HG03280 (cell line): Measurements from ENCODE around the gene DENR.
"Not testable (repeated sequence)": the region's sequence is repeated elsewhere in the genome, so short reads cannot be mapped to it uniquely, and the experiment has no call there.

Source experiments
- ATAC-seq: cut with Tn5 transposase; IDR thresholded peaks from one replicate; pipeline ENCODE4 v1.9.1; 2021; ENCODE audit warnings: mild to moderate bottlenecking, moderate library complexity; ENCODE audit not compliant: unreplicated experiment

DENR gene

DNA sequence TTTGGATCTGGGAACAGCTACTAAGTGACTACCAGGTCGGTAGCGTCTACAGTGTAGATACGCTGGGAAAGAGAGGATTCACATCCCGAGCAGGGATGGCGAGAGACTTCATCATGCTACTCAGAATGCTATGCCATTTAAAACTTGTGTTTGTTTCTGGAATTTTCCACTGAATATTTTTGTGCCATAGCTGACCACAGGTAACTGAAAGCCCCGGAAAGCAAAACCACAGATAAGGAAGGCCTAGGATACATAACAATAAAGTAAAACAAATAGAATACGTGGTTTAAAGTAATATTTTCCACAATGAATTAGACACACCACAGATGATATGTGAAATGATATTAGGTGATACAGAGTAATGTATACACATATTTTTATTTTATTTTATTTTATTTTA is 14.1 kb upstream of the DENR start:
- no peak for ATAC-seq

GRCh38 chr12:122740351-122740750 is 12.3 kb upstream of the DENR start:
- no peak for ATAC-seq

DNA sequence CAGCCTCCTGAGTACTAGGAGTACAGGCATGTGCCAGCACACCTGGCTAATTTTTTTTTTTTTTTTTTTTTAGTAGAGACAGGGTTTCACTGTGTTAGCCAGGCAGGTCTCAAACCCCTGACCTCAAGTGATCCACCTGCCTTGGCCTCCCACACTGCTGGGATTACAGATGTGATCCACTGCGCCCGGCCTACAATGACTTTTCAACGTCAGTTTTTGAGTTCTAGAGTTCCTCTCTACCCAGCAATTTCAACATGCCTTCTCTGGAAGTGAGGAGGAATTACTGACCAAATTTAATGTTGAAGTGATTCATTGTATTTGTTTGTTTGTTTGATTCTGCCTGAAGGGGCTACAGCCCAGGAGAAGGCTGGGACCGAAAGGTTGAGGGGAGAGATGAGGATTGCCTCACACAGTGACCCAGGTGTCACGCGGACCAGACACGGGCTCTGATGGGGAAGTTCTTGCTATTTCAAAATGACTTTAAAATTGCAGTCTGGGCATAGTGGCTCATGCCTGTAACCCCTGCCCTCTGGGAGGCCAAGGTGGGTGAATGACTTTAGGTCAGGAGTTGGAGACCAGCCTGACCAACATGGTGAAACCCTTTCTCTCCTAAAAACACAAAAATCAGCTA is 8.6 kb upstream of the DENR start:
- no peak for ATAC-seq

DNA sequence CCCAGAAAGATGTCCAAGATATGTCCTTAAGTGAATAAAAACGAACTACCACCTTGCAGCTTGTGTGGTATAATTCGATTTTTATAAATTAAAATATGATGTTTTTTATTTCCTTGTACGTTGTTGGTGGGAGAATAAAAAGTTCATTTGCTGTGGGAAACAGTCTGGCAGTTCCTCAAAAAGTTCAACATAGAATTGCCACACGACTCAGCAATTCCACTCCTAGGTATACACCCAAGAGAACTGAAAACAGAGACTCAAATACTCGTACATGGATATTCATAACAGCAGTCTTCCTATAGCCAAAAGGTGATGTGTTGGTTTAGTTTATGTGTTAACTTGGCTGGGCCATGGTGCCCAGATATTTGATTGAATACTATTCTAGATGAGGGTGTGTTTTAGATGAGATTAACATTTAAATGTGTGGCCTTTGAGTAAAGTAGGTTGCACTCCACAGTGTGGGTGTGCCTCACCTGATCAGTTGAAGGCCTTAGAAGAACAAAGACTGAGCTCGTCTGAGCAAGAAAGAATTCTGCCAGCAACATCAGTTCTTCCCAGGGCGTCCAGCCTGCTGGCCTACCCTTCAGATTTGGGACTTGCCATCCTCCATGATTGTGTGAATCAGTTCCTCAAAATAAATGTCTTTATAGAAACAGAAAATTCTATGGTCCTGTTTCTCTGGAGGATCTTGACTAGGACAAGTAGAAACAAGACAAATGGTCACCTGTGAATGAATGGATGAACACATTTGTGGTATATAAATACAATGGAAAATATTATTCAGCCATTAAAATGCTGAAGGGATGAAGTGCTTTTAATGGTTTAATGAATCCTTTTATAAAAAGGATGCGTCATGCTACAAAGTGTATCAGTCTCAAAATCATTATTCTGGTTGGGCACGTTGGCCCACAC is 5.1 kb upstream of the DENR start:
- ATAC-seq = no peak

GRCh38 chr12:122749569-122750332 is 2.9 kb upstream of the DENR start:
- ATAC-seq = no peak

DNA sequence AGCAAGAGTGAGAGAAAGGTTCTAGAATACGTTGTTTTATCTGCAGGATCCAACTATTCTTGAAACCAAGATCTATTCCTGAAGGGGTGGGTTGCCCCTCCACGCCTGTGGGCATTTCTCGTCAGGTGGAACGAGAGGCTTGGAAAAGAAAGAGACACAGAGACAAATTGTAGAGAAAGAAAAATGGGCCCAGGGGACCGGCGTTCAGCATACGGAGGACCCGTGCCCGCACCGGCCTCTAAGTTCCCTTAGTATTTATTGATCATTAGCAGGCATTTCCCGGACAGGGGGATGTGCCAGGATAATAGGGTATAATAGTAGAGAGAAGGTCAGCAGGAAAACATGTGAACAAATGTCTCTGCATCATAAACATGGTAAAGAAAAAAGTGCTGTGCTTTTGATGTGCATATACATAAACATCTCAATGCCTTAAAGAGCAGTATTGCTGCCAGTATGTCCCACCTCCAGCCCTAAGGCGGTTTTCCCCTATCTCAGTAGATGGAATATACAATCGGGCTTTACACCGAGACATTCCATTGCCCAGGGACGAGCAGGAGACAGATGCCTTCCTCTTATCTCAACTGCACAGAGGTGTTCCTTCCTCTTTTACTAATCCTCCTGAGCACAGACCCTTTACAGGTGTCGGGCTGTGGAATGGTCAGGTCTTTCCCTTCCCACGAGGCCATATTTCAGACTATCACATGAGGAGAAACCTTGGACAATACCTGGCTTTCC is 1.7 kb upstream of the DENR start:
- not testable (repeated sequence) for ATAC-seq

DNA sequence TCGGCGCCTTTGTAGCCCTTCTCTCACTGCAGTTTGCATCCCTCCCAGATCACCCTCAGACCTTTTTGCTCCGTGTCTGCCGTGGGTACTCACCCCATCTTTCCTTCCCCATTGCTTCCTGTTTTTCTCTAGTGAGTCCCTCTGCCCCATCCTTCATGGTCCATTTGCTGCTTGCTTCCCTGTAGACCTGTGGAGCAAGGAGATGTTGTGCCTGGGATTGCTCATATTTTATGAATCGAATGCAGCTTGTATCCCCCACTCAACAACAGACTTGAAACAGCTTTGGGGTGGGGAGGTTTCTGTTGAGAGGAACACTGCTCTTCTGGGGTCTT is 661 bp downstream of the DENR start:
- no peak for ATAC-seq

- no peak for ATAC-seq
Measured at GRCh38 chr12:122754790-122755189, 2.2 kb downstream of the DENR start.

DNA sequence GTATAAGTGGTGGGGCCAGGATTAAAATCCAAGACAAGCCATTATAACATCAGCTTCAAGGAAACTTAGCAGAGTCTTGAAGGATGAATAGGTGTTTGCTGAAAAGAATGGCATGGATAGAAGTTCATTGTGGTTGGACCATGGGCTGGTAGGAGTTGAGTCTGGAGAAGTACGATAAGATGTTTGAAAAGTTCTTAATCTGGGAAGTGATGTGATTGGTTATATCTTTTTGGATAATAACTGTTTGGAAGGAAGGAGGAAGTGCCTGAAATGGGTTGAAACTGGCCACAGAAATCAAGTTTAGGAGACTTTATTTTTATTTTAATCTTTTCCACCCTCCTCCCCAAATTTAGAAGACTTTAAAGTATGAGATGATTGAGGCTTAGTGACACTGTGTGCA is 4.9 kb downstream of the DENR start:
- no peak for ATAC-seq

GRCh38 chr12:122785503-122785902 is 32.9 kb downstream of the DENR start:
- no peak for ATAC-seq

DNA sequence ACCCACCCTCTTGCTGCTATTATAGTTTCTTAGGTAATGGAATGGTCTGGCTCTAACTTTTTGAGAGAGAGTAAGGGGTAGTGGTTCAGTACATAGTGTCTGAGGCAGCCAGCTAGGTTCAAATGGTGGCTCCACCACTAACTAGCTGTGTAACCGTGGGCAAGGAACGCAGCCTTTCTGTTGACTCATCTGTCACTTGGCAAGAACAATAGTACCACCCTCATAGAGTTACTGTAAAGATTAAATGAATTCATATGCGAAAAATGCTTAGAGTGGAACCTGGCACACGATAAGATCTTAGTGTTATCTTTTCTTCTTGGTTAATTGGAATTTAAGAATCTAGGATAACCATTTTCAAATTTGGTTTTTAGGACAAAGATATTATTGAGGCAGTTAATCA is 35.8 kb downstream of the DENR start:
- ATAC-seq = no peak

- ATAC-seq = no peak
Measured at GRCh38 chr12:122789637-122790036, 37.0 kb downstream of the DENR start.

- ATAC-seq = no peak
Measured at GRCh38 chr12:122790393-122791075, 37.9 kb downstream of the DENR start.

DNA sequence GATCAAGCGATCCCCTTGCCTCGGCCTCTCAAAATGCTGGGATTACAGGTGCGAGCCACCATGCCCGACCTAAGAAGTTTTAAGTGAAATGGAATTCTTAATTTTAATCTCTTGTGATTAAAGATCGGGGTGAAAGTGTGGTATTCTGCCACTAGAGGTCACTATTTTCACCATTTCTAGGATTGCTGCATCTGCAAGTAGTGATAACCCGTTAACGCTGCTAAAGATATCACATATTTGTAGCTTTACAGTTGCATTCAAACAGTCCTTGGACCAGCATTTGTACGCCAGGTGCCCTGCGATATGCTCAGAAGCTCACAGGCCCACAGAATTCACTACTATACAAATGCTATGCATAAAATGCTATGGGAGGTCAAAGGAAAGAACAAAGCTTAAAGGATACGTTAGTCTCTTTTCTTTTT is 41.1 kb downstream of the DENR start:
- ATAC-seq = no peak

GRCh38 chr12:122795807-122796206 is 43.2 kb downstream of the DENR start:
- no peak for ATAC-seq

- ATAC-seq = no peak
Measured at GRCh38 chr12:122799641-122800243, 47.1 kb downstream of the DENR start.

DNA sequence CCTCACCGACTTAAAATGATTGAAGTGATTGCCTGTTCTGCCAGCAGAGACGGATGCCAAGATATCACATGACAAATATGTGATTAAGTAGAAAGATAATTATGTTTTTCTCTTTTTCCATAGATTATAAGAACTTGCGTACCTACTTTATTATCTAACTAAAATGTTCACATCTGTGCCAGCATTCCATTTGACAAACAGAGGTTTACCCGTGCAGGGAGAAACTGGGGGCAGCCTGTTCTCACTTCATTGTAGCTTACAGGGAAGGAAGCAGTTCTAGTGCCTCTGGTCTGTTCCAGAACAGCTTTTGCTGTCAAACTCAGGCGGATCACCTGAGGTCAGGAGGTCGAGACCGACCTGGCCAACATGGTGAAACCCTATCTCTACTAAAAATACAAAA is 51.3 kb downstream of the DENR start:
- no peak for ATAC-seq

DNA sequence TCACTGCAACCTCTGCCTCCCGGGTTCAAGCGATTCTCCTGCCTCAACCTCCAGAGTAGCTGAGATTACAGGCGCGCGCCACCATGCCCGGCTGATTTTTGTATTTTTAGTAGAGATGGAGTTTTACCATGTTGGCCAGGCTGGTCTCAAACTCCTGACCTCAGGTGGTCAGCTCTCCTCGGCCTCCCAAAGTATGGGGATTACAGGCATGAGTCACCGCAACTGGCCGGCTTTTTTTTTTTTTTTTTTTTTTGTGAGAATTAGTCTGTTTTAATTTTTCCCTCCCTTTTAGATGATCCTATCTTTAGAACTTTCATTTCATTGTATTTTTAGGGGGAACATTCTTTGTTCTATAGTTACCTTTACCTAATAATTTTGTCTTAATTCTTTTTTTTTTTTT is 52.3 kb downstream of the DENR start:
- not testable (repeated sequence) for ATAC-seq

GRCh38 chr12:122807651-122808050 is 55.0 kb downstream of the DENR start:
- no peak for ATAC-seq

GRCh38 chr12:122811777-122812176 is 59.2 kb downstream of the DENR start:
- no peak for ATAC-seq
